Adrenal gland (tissue), 5 donors: ENCODE measurements around the gene C2orf49.
A peak's percentile ranks its signal among the peaks of the same experiment; 100 is the strongest.

Experiments used
- POLR2A ChIP-seq, 2 donors: fragments of 450-650 bp; IDR thresholded peaks; one replicate each; pipeline ENCODE4 v1.6.1; 2017; ENCODE audit warnings: antibody characterized with exemption in 2 of 2, mild to moderate bottlenecking in 2 of 2, moderate library complexity in 1 of 2
- TF ChIP-seq, protein P1 (sequence below), 6 experiments: fragments of 450-650 bp in 4 of 6; fragments of 200-600 bp in 2 of 6; sonication (generic) in 1 of 6; IDR thresholded peaks; 1 replicate in 5 of 6; 2 replicates in 1 of 6; pipeline versions ENCODE4 v1.5.1 to v1.8.0; 2016 to 2021; ENCODE audit warnings: antibody characterized with exemption in 6 of 6, mild to moderate bottlenecking in 2 of 6, moderate library complexity in 1 of 6
- donor health status: DM: no; HTN: no; CAD: no.

DNA sequence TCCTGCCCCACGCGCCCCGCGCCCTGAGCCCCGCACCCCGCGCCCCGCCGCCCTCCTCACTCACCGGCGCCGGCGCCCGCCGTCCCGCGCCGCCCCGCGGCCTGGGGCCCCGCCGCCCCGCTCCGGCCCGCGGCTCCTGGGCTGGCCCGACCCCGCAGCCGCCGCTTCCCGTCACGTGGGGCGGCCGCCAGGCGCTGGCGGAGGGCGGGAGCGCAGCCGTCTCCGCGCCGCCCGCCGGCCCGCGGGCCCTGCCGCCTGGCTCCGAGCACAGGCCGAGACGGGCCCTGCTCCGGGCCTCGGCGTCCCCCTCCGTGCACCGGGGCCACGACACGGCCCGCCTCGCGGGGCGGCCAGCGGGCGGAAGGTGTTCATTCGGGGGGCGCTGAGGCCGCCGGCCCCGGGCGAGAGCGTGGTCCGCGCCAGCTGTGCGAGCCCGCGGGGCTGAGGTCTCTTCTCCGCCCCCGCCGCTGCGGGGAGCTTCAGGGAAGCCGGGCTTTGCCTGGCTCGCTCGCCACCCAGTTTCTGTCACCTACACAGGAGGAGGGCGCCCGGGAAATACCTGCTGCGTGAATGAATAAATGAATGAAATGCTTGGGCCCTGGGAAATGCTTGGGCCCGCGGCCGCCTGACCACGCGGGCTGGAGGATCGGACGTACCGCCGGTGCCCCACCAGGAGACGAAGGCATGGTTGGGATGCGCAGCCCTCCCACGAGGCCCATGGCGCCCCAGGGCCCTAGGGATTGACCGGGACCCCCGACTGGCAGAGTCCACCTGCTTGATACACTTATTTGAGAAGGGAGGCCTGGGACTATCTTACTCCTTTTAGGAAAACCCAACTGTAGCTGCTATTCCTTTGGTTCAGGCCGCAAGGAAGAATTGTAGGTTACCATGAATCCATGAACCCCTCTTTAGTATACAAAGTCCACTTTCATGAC lies 7.5 kb upstream of the C2orf49 start, which contains the start of gene TGFBRAP1:
- TF ChIP-seq, protein P1, sequence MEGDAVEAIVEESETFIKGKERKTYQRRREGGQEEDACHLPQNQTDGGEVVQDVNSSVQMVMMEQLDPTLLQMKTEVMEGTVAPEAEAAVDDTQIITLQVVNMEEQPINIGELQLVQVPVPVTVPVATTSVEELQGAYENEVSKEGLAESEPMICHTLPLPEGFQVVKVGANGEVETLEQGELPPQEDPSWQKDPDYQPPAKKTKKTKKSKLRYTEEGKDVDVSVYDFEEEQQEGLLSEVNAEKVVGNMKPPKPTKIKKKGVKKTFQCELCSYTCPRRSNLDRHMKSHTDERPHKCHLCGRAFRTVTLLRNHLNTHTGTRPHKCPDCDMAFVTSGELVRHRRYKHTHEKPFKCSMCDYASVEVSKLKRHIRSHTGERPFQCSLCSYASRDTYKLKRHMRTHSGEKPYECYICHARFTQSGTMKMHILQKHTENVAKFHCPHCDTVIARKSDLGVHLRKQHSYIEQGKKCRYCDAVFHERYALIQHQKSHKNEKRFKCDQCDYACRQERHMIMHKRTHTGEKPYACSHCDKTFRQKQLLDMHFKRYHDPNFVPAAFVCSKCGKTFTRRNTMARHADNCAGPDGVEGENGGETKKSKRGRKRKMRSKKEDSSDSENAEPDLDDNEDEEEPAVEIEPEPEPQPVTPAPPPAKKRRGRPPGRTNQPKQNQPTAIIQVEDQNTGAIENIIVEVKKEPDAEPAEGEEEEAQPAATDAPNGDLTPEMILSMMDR (IDR thresholded peaks at IDR 0.05), result no peak
- TF ChIP-seq POLR2A (IDR thresholded peaks at IDR 0.05), result peak; percentile 56 to 62
